HepG2 (cell line): ENCODE measurements around the gene SSC5D. TPM values are rescaled to one million over a fixed set of nuclear protein-coding genes. Genes with fewer than 3 reads are reported as not detected.

Experiments used
- ELF3 ChIP-seq: IDR thresholded peaks from 2 replicates; pipeline ENCODE4 v1.6.1; 2016; ENCODE audit warnings: missing genetic modification reagents, missing compliant biosample characterization
- FOSL2 ChIP-seq: sonication (generic); formaldehyde crosslinking; IDR thresholded peaks from 2 replicates; pipeline ENCODE4 v1.4.0; 2020; ENCODE audit warnings: missing genetic modification reagents
- FOXA3 ChIP-seq: IDR thresholded peaks from 2 replicates; pipeline ENCODE4 v1.6.1; 2016; ENCODE audit warnings: missing genetic modification reagents, missing compliant biosample characterization
- FOXO1 ChIP-seq: sonication (generic); formaldehyde crosslinking; IDR thresholded peaks from 2 replicates; pipeline ENCODE4 v1.4.0; 2020; ENCODE audit warnings: missing genetic modification reagents
- FOXP4 ChIP-seq: sonication (generic); formaldehyde crosslinking; IDR thresholded peaks from 2 replicates; pipeline ENCODE4 v1.4.0; 2020; ENCODE audit warnings: missing genetic modification reagents
- GATAD2A ChIP-seq: IDR thresholded peaks from 2 replicates; pipeline ENCODE4 v1.6.1; 2016
- HDAC2 ChIP-seq: sonication (generic); formaldehyde crosslinking; IDR thresholded peaks from 2 replicates; pipeline ENCODE4 v1.4.0; 2020; ENCODE audit warnings: missing genetic modification reagents
- KDM5B ChIP-seq: sonication (generic); formaldehyde crosslinking; IDR thresholded peaks from 2 replicates; pipeline ENCODE4 v1.4.0; 2020; ENCODE audit warnings: missing genetic modification reagents, mild to moderate bottlenecking, borderline replicate concordance
- KLF9 ChIP-seq: IDR thresholded peaks from 2 replicates; pipeline ENCODE4 v1.6.1; 2016; ENCODE audit warnings: low read depth
- MAFK ChIP-seq, 2 experiments: IDR thresholded peaks in 1 of 2; conservative IDR thresholded peaks in 1 of 2; 2 replicates each; pipeline ENCODE4 v1.6.1; 2011; ENCODE audit warnings: improper control_type of control experiment in 2 of 2, low read length in 2 of 2
- MIER3 ChIP-seq: IDR thresholded peaks from 2 replicates; pipeline ENCODE4 v1.6.1; 2016; ENCODE audit warnings: missing compliant biosample characterization, borderline replicate concordance
- PHF8 ChIP-seq: sonication (generic); formaldehyde crosslinking; IDR thresholded peaks from 2 replicates; pipeline ENCODE4 v1.5.0; 2020; ENCODE audit warnings: missing genetic modification reagents
- PPARG ChIP-seq: conservative IDR thresholded peaks from 2 replicates; pipeline ENCODE4 v1.6.1; 2016; ENCODE audit warnings: missing biosample characterization, missing genetic modification reagents
- SAP130 ChIP-seq: IDR thresholded peaks from 2 replicates; pipeline ENCODE4 v1.6.1; 2016; ENCODE audit warnings: low read depth
- SOX6 ChIP-seq, 2 experiments: fragments of 450-650 bp in 1 of 2; sonication (generic) in 1 of 2; formaldehyde crosslinking in 1 of 2; IDR thresholded peaks; 2 replicates each; pipeline versions ENCODE4 v1.4.0 to v1.6.1; 2017 to 2020; ENCODE audit warnings: antibody characterized with exemption in 1 of 2, mild to moderate bottlenecking in 1 of 2, missing genetic modification reagents in 1 of 2
- ZBTB1 ChIP-seq: sonication (generic); formaldehyde crosslinking; IDR thresholded peaks from 2 replicates; pipeline ENCODE4 v1.4.0; 2020; ENCODE audit warnings: missing genetic modification reagents, borderline replicate concordance
- ZBTB20 ChIP-seq: sonication (generic); formaldehyde crosslinking; IDR thresholded peaks from 2 replicates; pipeline ENCODE4 v1.8.1; 2023; ENCODE audit warnings: missing genetic modification reagents, low read depth, mild to moderate bottlenecking, borderline replicate concordance
- ZFAT ChIP-seq: sonication (generic); formaldehyde crosslinking; conservative IDR thresholded peaks from 2 replicates; pipeline ENCODE4 v1.8.1; 2023; ENCODE audit warnings: missing genetic modification reagents, inconsistent platforms
- ZFP90 ChIP-seq: sonication (generic); formaldehyde crosslinking; IDR thresholded peaks from 2 replicates; pipeline ENCODE4 v1.8.0; 2022; ENCODE audit warnings: missing genetic modification reagents, mild to moderate bottlenecking, inconsistent platforms, borderline replicate concordance
- ZNF205 ChIP-seq: IDR thresholded peaks from 2 replicates; pipeline ENCODE4 v1.6.1; 2018; ENCODE audit warnings: missing biosample characterization, missing genetic modification reagents
- ZNF260 ChIP-seq: sonication (generic); formaldehyde crosslinking; IDR thresholded peaks from 2 replicates; pipeline ENCODE4 v1.4.0; 2020; ENCODE audit warnings: missing genetic modification reagents, low read depth, mild to moderate bottlenecking, borderline replicate concordance
- ZNF333 ChIP-seq: sonication (generic); formaldehyde crosslinking; IDR thresholded peaks from 2 replicates; pipeline ENCODE4 v1.4.0; 2020; ENCODE audit warnings: mild to moderate bottlenecking, missing genetic modification reagents, borderline replicate concordance
- ZNF501 ChIP-seq: sonication (generic); formaldehyde crosslinking; IDR thresholded peaks from 2 replicates; pipeline ENCODE4 v1.5.1; 2020; ENCODE audit warnings: mild to moderate bottlenecking, moderate library complexity, missing genetic modification reagents
- ZNF646 ChIP-seq: sonication (generic); formaldehyde crosslinking; IDR thresholded peaks from 2 replicates; pipeline ENCODE4 v1.9.0; 2021; ENCODE audit warnings: mild to moderate bottlenecking, missing genetic modification reagents
- polyA plus RNA-seq, 8 experiments: library from polyadenylated mRNA; depleted of rRNA in 3 of 8; stranded (reverse) in 7 of 8; unstranded in 1 of 8; fragments of >200 nt; fragmentation: Illumina TruSeq in 4 of 8; extraction: Trizol in 4 of 8; gene quantifications; 2 replicates each; pipeline versions ENCODE4 v1.2.1 to v1.2.3, GENCODE V29; 2011 to 2016; ENCODE audit warnings: low read depth in 4 of 8, missing spikeins in 1 of 8, mixed read lengths in 1 of 8; ENCODE audit not compliant: insufficient read depth in 1 of 8
- total RNA-seq, 5 experiments: library from RNA; depleted of rRNA; stranded (reverse); fragments of >200 nt; fragmentation: Illumina TruSeq; extraction: Trizol; gene quantifications; 2 replicates each; pipeline ENCODE4 v1.2.3, GENCODE V29; 2016; ENCODE audit warnings: low read depth in 1 of 5

Gene SSC5D
- total and polyA plus RNA-seq, 2 of the 13 experiments (the other 11 are each of a cell fraction or from before 2014, with no cell fraction given) = not detected

GRCh38 chr19:55554741-55555152 is 66.5 kb downstream of the SSC5D start (continued):
- TF ChIP-seq ZNF646 (CRISPR knock-in tag) (peak; percentile 35; the same call in 1 of the 2 replicates), ZBTB1 (CRISPR knock-in tag) (no peak), PPARG (CRISPR knock-in tag) (no peak), PHF8 (CRISPR knock-in tag) (0 out of 2 replicates have a peak, but pooled peaks have one; percentile 18), FOSL2 (CRISPR knock-in tag) (0 out of 2 replicates have a peak, but pooled peaks have one; percentile 10), ZFP90 (CRISPR knock-in tag) (no peak), ZFAT (CRISPR knock-in tag) (no peak), SAP130 (CRISPR knock-in tag) (peak; percentile 62), ZNF260 (CRISPR knock-in tag) (no peak), KLF9 (CRISPR knock-in tag) (no peak), GATAD2A (CRISPR knock-in tag) (peak; percentile 41; the same call in 1 of the 2 replicates), MAFK (conservative IDR thresholded peaks at IDR 0.05 in 1 of 2, IDR thresholded peaks at IDR 0.05 in 1 of 2; ENCODE audit: low read length in 2 of 2) (no peak), ZNF333 (CRISPR knock-in tag) (no peak), FOXP4 (CRISPR knock-in tag) (0 out of 2 replicates have a peak, but pooled peaks have one; percentile 34), FOXO1 (CRISPR knock-in tag) (peak; percentile 49; the same call in 1 of the 2 replicates), KDM5B (CRISPR knock-in tag) (no peak), SOX6 (IDR thresholded peaks at IDR 0.05) (no peak), SOX6 (CRISPR knock-in tag; IDR thresholded peaks at IDR 0.05) (peak; percentile 40; the same call in 1 of the 2 replicates), FOXA3 (CRISPR knock-in tag) (0 out of 2 replicates have a peak, but pooled peaks have one; percentile 24), ZNF501 (CRISPR knock-in tag) (peak; percentile 63; the same call in 1 of the 2 replicates), ZBTB20 (CRISPR knock-in tag) (no peak), MIER3 (CRISPR knock-in tag) (peak; percentile 48; the same call in 1 of the 2 replicates), HDAC2 (0 out of 2 replicates have a peak, but pooled peaks have one; percentile 18), ZNF205 (CRISPR knock-in tag) (0 out of 2 replicates have a peak, but pooled peaks have one; percentile 27), ELF3 (CRISPR knock-in tag) (peak; percentile 44)
